ENCODE measurements around the gene CFAP90.

The CFAP90 gene

GRCh38 chr5:7834982-7835381, 16.0 kb downstream of the CFAP90 start:
- TF ChIP-seq CTCF (IDR thresholded peaks at IDR 0.05; ENCODE audit: low read depth, low read length), result no peak
- DNase-seq (ENCODE audit: low read depth in 2 of 2), result no peak
- no peak overlapping the region for H3K4me3 ChIP-seq (replicated peaks in 1 of 2; ENCODE audit: low read depth in 2 of 2, low read length in 2 of 2)

GRCh38 chr5:7828269-7828668, 22.7 kb downstream of the CFAP90 start:
- DNase-seq (ENCODE audit: low read depth in 2 of 2), result no peak
- TF ChIP-seq CTCF (IDR thresholded peaks at IDR 0.05; ENCODE audit: low read depth, low read length), result no peak

GRCh38 chr5:7827610-7828009, 23.3 kb downstream of the CFAP90 start:
- H3K4me3 ChIP-seq (replicated peaks in 1 of 2; ENCODE audit: low read depth in 2 of 2, low read length in 2 of 2), result no peak overlapping the region
- TF ChIP-seq CTCF (IDR thresholded peaks at IDR 0.05; ENCODE audit: low read depth, low read length), result no peak
- DNase-seq (ENCODE audit: low read depth in 2 of 2), result no peak

More at GRCh38 chr5:7828269-7828668, 22.7 kb downstream of the CFAP90 start:
- no peak overlapping the region for H3K4me3 ChIP-seq (replicated peaks in 1 of 2; ENCODE audit: low read depth in 2 of 2, low read length in 2 of 2)

DNA sequence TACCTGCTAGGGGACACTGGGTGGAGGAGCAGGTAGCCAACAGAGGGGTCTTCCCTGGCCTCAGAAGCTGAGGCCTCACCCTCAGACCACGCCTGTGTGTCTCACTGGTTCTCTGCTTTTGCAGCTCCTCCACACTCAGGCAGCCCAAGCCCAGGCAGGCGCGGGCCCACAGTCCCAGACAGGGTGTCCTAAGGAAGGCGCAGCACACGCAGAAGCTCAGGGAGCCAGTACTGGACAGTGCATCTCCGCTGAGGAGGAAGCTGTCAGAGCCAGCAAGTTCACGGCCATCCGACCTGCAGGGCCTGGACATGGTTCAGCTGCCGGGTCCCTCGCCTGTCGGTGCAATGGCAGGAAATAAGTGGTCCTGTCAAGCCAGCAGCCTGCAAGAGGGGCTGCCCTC, 25.3 kb downstream of the CFAP90 start:
- no peak overlapping the region for H3K4me3 ChIP-seq (replicated peaks in 1 of 2; ENCODE audit: low read depth in 2 of 2, low read length in 2 of 2)
- TF ChIP-seq CTCF (IDR thresholded peaks at IDR 0.05; ENCODE audit: low read depth, low read length), result no peak
- no peak for DNase-seq (ENCODE audit: low read depth in 2 of 2)

DNA sequence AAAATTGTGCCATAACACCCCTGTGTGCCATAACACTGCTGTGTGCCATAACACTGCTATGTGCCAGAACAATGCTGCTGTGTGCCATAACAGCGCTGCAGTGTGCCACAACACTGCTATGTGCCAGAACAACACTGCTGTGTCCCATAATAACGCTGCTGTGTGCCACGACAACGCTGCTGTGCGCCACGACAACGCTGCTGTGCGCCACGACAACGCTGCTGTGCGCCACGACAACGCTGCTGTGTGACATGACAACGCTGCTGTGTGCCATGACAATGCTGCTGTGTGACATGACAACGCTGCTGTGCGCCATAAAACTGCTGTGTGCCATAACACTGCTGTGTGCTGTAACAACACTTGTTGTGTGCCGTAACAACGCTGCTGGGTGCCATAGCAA, 25.9 kb downstream of the CFAP90 start:
- no peak for DNase-seq (ENCODE audit: low read depth in 2 of 2)
- no peak for TF ChIP-seq CTCF (IDR thresholded peaks at IDR 0.05; ENCODE audit: low read depth, low read length)
- no peak overlapping the region for H3K4me3 ChIP-seq (replicated peaks in 1 of 2; ENCODE audit: low read depth in 2 of 2, low read length in 2 of 2)

DNA sequence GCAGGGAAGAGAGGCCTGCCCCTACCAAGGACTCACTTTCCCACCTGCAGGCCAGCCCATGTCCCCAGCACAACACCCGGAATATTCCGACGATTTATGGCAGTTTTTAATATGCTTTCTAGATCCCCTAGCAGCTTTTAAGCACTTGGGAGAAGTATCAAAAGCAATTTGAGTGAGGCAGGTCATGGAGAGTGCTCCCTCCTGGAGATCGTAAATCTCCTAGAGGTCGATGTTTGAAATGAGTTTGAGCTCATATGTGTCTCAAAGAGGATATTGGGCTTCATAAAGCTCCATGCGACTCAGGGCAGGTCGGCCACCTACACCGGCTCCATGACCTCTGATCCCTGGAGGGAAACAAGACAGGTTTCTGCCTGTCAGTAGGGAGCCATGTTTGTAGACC, 27.3 kb downstream of the CFAP90 start:
- DNase-seq (ENCODE audit: low read depth in 2 of 2), result no peak
- no peak overlapping the region for H3K4me3 ChIP-seq (replicated peaks in 1 of 2; ENCODE audit: low read depth in 2 of 2, low read length in 2 of 2)
- TF ChIP-seq CTCF (IDR thresholded peaks at IDR 0.05; ENCODE audit: low read depth, low read length), result no peak

- H3K4me3 ChIP-seq (replicated peaks in 1 of 2; ENCODE audit: low read depth in 2 of 2, low read length in 2 of 2), result no peak overlapping the region
- DNase-seq (ENCODE audit: low read depth in 2 of 2), result no peak
- no peak for TF ChIP-seq CTCF (IDR thresholded peaks at IDR 0.05; ENCODE audit: low read depth, low read length)
These were observed 28.5 kb downstream of the CFAP90 start for GRCh38 chr5:7822449-7822848.

Measured in cardiac fibroblast (primary cell).